Epithelial cell of umbilical artery (primary cell): ENCODE data around the gene ZFP37. TPM values are rescaled to one million over a fixed set of nuclear protein-coding genes. Genes with fewer than 3 reads are reported as not detected.

Source experiments
- total RNA-seq: library from RNA; depleted of rRNA; stranded (reverse); fragments of >200 nt; gene quantifications from 2 replicates; pipeline ENCODE4 v1.2.3, GENCODE V29; 2014

Gene ZFP37
- 0.97 and 2.0 TPM in 2 replicates for total RNA-seq

GRCh38 chr9:113056191-113057106, at the start of gene ZFP37:
ZFP37 (minus strand) TSS chr9:113056724; CDS start chr9:113056688, 36 bp downstream.

GRCh38 chr9:113011911-113012381, 44.6 kb downstream of the ZFP37 start, which contains the start of gene ZNF883:
ZNF883 (minus strand) TSS chr9:113012192.

Other genes starting within 250 kb of the ZFP37 start
- not detected in 2 replicates for gene SLC46A2, start 165.8 kb downstream of the ZFP37 start, total RNA-seq
- 0.32 and 0.76 TPM in 2 replicates for gene ZNF883, start 44.5 kb downstream of the ZFP37 start, total RNA-seq
- gene SLC31A2, start 94.3 kb upstream of the ZFP37 start, total RNA-seq = 5.8 and 5.9 TPM in 2 replicates
- 9.7 and 17.0 TPM in 2 replicates for gene FKBP15, start 164.6 kb upstream of the ZFP37 start, total RNA-seq
- gene SLC31A1, start 164.8 kb upstream of the ZFP37 start, total RNA-seq = 14.6 and 21.3 TPM in 2 replicates
- 76.7 and 98.0 TPM in 2 replicates for gene CDC26, start 218.8 kb upstream of the ZFP37 start, total RNA-seq
- gene PRPF4, start 218.9 kb upstream of the ZFP37 start, total RNA-seq = 27.0 and 38.0 TPM in 2 replicates
- gene RNF183, start 246.7 kb upstream of the ZFP37 start, total RNA-seq = not detected in 2 replicates